GM18508 (cell line): ENCODE results near the gene RNF167.
"Not testable (repeated sequence)": the region's sequence is repeated elsewhere in the genome, so short reads cannot be mapped to it uniquely, and the experiment has no call there.

ENCODE experiments used
- ATAC-seq: cut with Tn5 transposase; IDR thresholded peaks from one replicate; pipeline ENCODE4 v1.9.1; 2021; ENCODE audit warnings: moderate number of reproducible peaks; ENCODE audit not compliant: insufficient read depth, unreplicated experiment

Gene RNF167

GRCh38 chr17:4901648-4902344, 38.3 kb upstream of the RNF167 start:
- ATAC-seq, result no peak

DNA sequence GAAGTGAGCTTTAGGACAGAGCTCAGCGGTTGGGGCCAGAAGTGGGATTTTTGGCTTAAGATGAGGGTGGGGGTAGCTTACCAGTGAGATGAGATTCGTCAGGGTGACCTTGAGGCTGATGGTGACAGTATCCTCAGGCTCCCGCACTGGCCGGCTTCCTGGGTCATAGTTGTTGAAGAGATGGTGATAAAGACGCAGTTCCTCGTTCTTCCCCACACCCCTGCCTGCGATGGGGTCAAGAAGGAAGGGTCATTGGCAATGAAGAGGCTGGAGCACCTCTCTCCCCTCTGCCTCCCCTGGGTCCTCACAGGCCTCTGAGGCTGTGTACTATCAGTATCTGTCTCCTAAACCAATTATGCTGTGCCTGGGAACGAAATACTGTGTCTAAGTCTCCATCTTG, 37.5 kb upstream of the RNF167 start:
- no peak for ATAC-seq

GRCh38 chr17:4903051-4903818, 36.8 kb upstream of the RNF167 start, which contains the start of gene CHRNE:
CHRNE (minus strand) TSS chr17:4903098; CDS start chr17:4903063, 35 bp downstream.
- ATAC-seq, result no peak

DNA sequence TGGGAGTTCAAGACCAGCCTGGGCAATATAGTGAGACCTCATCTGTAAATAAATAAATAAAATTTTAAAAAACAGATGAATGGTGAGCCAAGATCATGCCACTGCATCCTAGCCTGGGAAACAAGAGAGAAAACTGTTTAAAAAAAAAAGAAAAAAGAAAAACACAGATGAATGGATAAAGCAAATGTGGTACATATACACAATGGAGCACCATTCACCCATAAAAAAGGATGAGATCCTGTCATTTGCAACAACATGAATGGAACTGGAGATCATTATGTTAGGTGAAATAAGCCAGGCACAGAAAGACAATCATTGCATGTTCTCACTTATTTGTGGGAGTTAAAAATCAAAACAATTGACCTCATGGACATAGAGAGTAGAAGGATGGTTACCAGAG, 33.4 kb upstream of the RNF167 start:
- not testable (repeated sequence) for ATAC-seq

DNA sequence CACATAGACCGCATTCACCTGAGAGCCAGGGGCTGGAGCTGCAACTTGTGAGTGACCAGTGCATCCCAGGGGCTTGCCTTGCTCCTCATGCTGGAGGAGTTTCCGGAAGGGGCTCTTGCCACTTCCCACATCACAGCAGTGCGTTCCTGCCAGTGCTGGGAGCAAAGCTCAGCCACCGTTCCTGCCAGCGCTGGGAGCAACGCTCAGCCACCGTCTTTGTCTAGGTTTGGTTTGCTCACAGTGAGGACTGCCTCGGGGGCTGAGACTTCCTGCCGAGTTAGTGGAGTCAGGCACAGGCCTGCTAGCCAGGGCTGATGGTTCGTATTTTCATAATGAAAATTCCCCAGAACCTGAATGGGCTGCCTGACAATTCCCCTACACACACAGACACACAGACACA, 31.8 kb upstream of the RNF167 start:
- no peak for ATAC-seq

DNA sequence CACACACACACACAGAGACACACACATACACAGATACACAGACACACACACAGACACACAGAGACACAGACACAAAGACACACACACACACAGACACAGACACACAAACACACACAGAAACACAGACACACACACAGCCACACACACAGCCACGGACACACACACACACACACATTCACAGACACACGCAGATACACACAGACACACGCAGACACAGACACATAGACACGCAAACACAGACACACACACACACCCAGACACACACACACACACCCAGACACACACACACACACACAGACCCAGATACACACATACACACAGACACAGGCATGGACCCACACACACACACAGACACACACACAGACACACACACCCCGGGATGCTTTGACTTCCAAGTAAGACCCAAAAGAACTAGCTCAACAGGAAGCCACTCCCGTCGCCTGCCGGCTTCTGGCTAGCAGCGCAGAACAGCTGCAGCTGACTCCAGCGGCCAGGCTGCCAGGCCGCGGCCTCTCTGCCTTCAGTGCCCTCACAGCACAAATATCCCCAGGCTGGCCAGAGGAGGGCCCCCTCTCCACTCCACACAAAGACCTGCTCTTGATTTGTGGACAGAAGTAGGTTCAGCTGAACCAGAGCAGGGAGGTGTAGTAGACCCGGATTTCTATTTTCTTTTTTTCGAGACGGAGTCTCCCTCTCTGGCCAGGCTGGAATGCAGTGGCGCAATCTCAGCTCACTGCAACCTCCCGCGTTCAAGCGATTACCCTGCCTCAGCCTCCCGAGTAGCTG, 31.2 kb upstream of the RNF167 start:
- no peak for ATAC-seq

GRCh38 chr17:4913994-4914393, 26.1 kb upstream of the RNF167 start:
- no peak for ATAC-seq

- not testable (repeated sequence) for ATAC-seq
Measured at GRCh38 chr17:4914551-4914950, 25.5 kb upstream of the RNF167 start.

DNA sequence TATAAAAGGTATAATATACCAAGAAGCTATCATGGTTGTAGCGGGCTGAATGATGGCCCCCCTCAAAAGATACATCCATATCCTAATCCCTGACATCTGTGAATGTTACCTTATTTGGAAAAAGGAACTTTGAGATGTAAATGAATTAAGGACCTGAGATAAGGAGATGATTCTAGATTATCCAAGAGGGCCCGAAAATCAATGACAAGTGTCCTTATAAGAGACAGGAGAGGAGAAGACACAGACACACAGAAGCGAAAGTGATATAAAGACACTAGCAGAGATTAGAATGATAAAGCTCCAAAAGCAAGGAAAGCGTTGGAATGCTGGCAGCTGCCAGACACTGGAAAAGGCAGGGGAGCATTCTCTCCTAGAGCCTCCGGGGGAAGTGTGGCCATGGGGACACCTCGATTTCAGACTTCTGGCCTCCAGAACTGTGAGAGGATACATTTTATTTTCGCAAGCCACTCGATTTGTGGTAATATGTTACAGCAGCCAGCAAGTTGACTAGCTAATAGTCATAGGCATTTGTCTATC, 20.5 kb upstream of the RNF167 start:
- ATAC-seq, result no peak

DNA sequence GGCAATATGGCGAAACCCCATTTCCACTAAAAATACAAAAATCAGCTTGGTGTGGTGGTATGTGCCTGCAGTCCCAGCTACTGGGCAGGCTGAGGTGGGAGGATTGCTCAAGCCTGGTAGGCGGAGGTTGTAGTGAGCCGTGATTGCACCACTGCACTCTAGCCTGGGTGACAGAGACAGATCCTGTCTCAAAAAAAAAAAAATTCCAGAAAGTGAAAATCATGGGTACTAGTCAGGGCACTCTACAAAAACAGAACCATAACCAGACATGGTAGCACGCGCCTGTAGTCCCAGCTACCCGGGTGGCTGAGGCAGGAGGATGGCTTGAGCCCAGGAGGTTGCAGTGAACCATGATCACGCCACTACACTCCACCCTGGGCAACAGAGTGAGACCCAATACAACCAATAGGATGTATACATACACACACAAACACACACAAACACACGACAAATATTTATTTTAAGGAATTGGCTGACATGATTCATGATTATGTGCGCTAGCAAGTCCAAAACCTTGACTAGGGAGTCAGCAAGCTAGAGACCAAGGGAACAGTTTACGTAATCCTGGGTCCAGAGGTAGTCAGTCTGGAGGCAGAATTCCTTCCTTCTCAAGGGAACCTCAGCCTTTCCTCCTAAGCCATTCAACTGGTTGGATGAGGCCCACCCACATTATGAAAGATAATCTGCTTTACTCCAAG, 19.6 kb upstream of the RNF167 start:
- no peak for ATAC-seq

DNA sequence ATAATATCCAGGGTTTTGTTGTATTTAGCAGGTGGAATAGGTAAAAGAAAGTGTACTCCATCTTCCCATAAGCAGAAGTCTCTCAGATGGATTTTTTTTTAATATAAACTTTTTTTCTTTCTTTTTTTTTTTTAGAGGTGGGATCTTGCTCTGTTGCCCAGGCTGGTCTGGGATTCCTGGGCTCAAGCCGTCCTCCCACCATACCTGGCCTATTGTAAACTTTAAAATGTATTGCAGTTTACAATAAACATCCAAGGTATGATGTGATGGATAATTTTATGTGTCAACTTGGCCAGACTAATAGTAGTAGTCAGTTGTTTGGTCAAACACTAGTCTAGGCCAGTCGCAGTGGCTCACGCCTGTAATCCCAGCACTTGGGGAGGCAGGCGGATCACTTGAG, 18.7 kb upstream of the RNF167 start:
- no peak for ATAC-seq

DNA sequence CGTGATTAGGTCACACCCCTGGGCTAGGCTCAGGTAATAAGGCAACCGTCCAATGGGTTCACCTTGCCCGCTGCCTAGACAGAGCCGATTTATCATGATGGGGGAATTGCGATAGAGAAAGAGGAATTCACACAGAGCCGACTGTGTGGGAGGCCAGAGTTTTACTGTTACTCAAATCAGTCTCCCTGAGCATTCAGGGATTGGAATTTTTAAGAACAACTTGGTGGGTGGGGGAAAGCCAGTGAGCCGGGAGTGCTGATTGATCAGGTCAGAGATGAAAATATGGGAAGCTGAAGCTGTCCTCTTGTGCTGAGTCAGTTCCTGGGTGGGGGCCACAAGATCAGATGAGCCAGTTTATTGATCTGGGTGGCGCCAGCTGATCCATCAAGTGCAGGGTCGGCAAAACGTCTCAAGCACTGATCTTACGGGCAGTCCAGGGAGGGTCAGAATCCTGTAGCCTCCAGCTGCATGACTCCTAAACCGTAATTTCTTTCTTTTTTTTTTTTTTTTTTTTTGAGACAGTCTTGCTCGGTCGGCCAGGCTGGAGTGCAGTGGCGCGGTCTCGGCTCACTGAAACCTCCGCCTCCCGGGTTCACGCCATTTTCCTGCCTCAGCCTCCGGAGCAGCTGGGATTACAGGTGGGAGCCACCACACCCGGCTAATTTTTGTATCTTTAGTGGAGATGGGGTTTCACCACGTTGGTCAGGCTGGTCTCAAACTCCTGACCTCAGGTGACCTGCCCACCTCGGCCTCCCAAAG, 13.3 kb upstream of the RNF167 start:
- not testable (repeated sequence) for ATAC-seq

GRCh38 chr17:4928881-4929280, 11.2 kb upstream of the RNF167 start:
- no peak for ATAC-seq

DNA sequence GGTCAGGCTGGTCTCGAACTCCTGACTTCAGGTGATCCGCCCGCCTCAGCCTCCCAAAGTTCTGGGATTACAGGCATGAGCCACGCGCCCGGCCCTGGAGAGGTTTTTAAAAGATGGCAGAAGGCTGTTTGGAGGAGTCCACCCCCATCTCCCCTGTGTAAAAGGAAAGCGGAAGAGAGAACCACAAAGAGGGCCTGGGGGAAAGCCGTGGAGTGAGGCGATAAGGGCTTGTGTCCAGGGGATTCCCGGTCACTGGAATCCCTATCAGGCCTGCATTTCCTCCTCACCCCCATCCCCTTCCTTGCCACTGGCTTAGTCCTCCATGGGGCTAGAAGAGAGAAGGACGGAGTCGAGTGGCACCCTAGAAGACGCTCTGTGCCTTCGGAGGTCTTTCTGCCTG, 8.1 kb upstream of the RNF167 start, which contains the start of gene GP1BA:
TSS of gene GP1BA (plus strand) at position 315 of the 400 bp plus-strand sequence. CDS start 328 bp downstream, outside the sequence.
- ATAC-seq, result no peak

DNA sequence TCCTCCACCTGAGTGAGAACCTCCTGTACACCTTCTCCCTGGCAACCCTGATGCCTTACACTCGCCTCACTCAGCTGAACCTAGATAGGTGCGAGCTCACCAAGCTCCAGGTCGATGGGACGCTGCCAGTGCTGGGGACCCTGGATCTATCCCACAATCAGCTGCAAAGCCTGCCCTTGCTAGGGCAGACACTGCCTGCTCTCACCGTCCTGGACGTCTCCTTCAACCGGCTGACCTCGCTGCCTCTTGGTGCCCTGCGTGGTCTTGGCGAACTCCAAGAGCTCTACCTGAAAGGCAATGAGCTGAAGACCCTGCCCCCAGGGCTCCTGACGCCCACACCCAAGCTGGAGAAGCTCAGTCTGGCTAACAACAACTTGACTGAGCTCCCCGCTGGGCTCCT, 7.3 kb upstream of the RNF167 start:
- no peak for ATAC-seq

DNA sequence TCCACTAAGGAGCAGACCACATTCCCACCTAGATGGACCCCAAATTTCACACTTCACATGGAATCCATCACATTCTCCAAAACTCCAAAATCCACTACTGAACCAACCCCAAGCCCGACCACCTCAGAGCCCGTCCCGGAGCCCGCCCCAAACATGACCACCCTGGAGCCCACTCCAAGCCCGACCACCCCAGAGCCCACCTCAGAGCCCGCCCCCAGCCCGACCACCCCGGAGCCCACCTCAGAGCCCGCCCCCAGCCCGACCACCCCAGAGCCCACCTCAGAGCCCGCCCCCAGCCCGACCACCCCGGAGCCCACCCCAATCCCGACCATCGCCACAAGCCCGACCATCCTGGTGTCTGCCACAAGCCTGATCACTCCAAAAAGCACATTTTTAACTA, 6.4 kb upstream of the RNF167 start:
- ATAC-seq, result no peak

- no peak for ATAC-seq
Measured at GRCh38 chr17:4934173-4934979, 5.7 kb upstream of the RNF167 start.

DNA sequence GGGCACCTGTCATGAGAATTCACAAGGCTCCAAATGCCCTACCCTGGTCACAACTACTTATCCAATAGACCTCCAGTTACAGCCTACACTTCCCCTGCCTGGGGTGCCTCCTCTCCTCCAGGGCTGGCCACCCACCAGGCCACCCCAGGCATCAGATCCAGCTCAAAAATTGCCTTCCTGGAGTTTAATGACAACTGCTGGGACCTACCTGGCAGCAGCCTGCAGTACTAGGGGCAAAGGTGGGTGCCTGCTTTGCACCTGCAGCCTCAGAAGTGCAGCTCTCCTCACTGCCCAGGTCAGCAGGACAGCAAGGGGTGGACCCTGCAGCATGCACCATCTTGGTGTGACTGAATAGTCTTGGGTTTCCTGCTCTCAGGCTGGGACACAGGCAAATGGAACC, 4.4 kb upstream of the RNF167 start:
- ATAC-seq, result no peak

DNA sequence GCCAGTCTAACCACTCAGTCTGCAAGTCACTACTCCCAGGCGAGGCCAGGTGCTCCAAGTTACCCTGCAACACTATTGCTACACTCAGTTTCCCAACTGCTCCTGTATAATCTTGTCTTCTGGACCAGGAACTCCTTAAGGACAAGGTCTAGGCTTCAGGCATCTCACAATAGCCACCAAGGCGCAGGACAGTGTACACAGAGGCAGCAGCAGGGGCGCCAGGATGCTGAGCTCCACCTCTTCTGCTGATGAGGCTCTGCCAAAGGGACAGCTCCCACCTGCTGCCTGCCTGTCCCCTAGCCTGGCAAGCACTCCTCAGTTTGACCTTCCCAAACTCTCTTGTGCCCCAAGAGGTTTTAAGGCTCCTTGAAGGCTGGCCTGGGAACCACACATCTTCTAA, 3.6 kb upstream of the RNF167 start:
- no peak for ATAC-seq
